Superior temporal gyrus (tissue), 1 donor: ENCODE results near the gene HOXB3.
"Not testable (repeated sequence)": the region's sequence is repeated elsewhere in the genome, so short reads cannot be mapped to it uniquely, and the experiment has no call there.

Experiments used
- DNase-seq: peaks from one replicate; pipeline ENCODE4 v3.0.0-alpha.2; 2016; ENCODE audit errors: extremely low spot score

The HOXB3 gene

DNA sequence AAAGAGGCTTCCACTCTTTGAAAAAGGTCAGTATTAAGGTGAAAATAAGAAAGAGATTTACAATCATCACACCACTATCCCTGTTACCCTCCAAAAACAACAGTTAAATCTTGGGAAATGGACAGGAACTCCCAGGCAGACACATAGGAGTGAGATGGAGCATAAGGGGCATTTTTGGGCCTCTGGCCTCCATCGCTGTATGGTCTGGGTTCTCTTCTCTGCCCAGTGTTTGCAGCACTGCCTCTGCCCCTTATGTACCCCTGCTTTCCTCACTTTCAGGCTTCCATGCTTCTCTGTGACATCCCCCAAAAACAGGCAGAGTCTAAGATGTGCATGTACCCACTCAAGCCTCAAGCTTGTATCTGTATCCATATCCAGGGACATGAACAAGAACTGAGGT, 44.5 kb downstream of the HOXB3 start:
- no peak for DNase-seq

DNA sequence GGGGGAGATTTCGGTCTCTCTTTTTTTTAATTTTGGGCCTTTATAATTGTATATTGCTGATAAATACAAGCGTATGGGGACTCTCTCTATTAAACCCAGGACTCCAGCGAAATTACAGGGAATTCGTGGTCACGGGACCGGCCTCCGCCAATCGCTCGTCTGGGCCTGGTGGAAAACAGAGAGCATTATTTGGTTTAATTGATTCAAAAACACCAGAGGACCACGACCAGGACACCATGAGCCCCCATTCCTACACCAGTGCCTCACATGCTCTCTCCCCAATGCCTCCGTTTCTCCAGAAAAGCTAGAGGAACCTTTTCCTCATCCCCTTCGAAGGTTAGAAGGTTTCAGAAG, 45.0 kb downstream of the HOXB3 start, which contains the start of gene HOXB2:
TSS of gene HOXB2 (minus strand) at position 88 of the 354 bp plus-strand sequence. CDS start 198 bp downstream, outside the sequence.
- no peak for DNase-seq

DNA sequence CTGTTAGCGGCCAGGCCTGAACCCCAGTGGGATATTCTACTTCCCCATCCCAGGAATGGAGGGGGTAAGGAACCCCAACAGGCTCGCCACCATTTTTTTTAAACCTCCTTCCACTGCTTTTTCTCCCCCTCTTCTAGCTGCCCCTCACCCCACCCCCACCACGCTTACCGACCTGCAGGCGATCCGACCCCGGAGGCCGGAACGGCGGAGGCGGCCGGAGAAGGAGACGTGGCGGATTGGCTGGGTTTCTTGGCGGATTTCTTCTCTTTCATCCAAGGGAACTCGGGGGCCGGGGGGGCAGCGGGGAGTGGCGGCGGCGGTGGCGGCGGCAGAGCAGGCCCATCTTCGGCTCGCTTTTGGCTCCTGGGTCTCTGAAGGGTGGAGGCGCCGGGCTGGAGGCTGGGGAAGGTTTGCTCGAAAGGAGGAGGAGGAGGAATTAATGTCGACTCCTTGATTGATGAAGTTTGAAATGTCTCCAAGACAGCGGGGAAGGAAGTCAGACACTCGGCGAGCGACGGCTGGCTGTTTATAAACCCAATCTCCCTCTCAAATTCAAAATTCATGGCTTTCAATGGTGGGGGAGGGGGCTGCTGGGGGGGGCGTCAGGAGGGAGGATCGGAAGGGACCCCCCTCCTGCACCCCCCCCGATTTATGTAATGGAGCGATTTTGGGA, 45.6 kb downstream of the HOXB3 start:
- DNase-seq = no peak

DNA sequence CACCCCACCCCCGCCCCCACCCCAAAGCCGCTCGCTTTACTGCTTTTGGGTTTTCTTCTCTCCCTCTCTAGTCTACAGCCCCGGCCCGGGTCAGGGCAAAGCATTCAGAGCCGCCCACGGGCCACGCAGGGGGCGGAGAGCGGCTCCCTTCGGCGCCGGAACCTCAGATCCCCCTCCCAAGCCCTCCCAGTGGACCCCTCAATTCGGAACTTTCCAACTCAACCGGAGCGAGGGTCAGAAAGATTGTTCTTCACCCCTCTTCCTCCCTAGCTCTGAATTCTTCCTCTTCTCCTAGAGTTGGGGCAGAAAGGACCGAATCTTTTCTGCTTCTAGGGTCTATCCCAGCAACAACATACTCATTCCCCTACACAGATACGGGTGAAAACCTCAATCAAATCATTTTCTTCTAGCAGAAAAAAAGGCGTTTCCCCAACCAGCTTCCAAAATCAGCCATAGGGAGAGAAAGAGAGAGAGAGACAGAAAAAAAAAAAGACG, 46.1 kb downstream of the HOXB3 start:
- DNase-seq = no peak

DNA sequence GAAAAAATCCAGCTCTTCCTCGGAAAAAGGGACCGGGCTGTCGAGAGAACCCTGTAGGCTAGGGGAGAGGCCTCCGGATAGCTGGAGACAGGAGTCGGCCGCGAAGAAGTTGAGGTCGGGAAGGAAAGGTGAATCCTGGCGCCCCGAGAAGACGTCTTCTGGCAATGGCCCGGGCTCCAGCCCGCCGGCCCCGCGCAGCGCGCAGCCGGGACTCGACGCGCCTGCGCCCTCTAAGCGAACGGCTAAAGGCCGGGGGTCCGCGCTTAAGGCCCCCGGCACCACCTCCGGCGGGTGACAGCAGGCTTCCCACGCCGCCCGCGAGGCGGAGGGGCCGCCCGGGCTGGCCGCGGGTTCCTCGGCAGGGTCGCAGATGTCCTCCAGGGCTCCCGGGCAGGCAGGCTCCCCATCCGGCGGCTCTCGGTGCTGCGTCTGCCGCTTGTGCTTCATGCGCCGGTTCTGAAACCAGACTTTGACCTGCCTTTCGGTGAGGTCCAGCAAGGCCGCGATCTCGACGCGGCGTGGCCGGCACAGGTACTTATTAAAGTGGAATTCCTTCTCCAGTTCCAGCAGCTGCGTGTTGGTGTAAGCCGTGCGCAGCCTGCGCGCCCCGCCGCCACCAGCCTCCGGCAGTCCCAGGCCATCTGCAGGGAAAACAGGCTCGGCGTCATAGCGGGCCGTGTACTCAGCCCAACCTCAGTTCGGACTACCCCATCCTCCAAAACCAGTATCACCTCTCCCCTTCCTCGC, 46.8 kb downstream of the HOXB3 start:
- no peak for DNase-seq

DNA sequence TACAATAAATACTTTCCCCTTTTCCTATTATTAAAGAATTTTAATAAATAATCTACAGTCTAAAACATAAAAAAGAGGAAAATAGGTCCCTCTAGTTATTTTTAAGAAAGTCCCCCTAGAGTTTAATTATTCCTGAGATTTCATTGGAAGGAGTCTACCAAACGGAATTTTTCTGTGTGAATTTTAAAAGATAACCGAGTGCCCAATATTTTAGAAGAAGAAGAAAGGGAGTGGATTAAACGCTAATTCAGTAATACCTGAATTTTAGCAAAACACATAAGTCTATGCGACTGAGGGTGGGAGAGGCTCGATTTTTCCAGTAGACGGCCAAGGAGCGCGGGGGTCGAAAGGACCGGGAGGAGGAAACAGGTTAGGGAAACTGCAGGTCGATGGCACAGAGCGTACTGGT, 47.3 kb downstream of the HOXB3 start:
- no peak for DNase-seq

DNA sequence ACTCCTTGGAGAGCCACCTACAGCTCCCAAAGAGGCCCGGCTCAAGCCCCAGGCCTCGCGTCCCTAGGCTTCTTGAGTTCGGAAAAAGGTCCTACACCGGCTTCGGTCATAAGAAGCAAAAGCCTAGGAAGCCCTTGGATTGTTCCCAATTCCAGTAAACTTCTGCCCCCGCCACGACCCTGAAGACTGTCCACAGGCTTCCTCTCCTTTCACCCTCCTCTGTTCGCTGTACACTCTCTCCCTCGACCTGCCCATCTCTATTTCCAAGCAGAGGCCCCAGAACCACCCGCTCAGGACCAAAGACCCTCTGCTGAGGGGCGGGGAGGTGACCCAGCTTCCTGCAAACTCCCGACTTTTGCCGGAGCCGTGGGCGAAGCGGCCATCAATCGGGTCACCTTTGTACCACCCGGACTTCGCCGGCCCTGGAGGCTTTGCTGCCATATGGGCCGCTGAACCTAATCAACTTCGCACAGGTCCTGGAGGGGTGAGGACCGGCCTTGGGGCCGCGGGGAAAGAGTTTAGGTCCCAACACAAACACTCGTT, 47.9 kb downstream of the HOXB3 start:
- DNase-seq = no peak

DNA sequence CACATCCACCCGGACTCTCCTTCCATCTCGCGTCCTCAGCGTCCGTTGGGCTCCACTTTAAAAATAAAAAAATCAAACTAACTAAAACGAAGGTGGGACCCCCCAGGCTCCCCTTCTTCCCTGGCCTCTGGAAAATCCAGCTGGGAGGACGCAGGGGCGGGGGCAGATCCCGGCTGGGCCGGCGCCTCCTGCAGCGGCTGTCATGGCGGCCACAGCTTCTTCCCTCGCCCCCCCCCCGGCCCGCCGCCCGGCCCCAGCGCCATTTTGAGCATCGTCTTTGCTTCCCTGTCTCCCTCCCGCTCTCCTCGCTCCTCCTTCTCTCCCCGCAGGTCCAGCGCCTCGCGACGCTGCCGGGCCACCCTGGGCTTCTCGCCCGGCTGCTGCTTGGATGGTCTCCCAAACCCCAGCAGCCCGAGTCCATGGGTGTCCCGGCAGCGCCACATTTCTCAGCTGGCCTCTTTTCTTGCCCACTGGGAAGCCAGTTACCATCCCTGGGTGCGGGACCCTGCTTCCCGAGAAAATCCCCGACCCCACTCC, 48.4 kb downstream of the HOXB3 start:
- DNase-seq = no peak

DNA sequence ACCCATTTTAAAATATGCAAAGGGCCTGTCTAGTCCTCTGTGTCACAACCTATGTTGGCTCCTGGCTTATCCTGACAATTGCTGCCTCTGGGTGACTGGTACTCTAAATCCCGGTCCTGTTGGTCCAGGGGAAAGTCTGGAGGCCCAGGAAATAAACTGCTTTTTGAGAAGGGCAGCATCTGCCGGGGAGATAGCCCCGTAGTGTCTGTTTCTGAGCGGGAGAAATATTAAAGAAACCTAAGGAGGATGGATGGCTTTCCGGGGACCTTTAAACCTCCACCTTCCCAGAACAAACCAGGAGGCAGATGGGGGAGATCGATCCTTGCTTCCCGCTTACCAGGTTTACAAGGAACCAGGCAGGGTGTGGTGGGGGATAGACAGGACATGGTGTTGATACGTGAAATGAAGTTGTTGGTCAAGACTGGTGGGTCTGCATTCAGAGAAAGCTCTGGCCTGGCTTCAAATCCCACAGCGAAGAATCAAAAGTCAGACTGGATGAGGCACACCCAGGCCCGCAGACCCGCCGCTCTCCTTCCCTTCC, 48.9 kb downstream of the HOXB3 start:
- no peak for DNase-seq

DNA sequence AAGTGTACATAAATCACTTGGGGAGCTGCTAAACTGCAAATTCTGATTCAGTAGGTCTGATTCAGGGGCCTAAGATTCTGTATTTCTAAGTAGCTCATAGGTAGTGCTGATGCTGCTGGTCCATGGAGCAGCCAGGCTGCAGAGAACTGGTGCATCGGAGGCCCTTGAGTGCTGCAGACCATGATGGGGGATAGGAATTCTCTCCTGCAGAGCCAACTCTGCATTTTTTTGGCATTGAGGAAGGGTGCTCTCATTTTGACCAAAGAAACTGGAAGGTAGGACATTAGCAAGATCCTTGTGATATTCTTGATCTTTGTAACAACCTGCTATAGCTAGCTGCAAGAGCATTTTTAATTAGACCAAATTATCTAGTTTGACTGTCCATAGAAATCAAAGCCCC, 49.8 kb downstream of the HOXB3 start:
- DNase-seq = no peak

DNA sequence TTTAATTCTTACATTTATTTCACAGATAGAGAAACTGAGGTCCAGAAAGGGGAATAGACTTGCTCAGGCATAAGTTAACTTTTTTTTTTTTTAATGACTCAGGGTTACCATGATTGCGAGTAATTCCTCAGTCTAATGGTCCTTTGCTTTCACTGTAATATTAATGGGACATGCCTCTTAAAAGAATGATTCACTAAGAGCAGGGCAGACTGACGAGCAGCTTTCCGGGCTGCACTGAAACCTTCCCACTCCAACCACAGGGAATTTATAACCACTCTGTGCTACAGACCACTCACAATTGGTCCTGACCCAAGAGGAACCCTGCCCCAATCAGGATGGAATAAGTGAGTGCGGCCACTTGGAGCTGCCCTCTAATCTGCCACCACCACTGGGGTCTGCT, 50.9 kb downstream of the HOXB3 start:
- no peak for DNase-seq

DNA sequence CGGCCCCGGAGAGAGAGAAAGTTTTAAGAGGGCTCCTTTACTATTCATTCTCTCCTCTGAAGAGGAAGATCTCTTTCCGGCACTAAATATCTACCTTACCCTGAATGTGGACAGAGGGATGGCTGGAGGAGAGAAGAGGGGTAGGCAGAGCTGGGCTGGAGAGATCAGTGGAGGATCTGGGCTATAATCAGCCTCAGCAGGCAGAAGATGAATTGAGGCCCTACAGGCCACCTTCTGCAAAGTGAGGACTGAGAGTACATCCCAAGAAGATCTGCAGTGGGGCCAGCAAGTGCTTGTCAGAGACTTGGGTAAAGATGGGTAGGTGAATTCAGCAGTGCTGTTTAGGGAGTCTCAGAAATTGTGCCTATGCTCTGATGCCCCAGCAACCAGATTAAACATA, 52.7 kb downstream of the HOXB3 start:
- DNase-seq = no peak

DNA sequence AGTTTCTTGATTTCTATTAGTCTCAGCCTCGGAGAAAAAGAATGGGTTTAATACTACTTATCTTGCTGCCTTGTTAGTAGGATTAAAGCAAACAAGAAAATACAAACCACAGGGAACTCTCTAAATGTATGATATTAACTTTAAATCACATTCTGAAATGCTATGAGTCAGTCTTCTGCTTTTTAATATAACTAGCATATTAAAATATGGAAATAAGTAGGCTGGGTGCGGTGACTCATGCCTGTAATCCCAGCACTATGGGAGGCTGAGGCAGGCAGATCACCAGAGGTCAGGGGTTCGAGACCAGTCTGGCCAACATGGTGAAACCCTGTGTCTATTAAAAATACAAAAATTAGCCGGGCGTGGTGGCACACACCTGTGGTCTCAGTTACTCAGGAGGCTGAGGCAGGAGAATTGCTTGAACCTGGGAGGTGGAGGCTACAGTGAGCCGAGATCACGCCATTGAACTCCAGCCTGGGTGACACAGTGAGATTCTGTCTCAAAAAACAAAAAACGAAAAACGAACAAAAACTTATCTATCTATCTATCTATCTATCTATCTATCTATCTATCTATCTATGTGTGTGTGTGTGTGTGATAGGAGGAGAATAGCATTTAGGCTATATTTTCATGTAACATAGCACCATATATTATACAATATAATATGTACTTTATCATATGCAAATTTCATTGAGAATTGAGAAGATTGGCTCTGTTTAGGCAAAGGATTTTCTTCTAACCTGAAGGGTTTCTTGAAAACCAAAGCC, 54.1 kb downstream of the HOXB3 start:
- DNase-seq = not testable (repeated sequence)

DNA sequence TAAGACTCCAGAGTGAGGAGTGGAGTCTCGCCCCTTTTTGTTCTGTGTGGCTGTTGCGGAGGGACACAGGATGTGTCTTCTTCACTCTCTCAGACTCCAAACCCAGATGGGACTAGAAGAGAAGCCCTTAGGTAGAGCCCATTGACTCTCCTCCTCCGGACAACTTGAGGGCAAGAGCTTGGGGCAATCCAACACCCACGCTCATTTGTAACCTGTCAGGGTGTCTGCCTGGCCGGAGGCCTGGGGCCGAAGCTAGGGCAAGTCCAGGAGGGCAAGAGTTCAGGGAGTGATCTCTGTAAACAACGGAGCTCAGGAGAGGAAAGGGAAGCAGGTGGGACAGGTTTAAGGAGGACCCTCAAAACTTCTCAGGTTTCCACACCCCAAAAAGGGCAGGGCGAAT, 57.8 kb downstream of the HOXB3 start:
- no peak for DNase-seq

DNA sequence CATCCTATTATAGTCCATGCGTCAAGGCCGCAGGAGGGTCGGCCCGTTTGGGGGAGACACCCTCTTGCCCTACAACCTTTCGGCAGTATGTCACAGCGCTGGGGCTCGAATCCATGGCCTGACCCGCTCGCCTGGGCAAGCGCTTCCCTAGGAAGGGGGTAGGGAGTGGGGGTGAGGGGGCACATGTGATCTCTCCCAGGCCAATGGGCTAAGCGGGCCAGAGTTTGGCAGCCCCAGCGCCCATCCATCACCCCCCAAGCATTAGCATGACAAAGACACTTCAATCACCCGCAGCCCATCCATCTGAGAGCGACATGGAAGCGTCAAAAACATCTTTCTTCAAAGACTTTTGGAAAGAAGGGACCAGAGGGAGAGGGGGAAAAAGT, 59.2 kb downstream of the HOXB3 start, which contains the start of gene HOXB1:
TSS of gene HOXB1 (minus strand) at position 125 of the 386 bp plus-strand sequence. CDS start at position 18, 107 bp downstream.
- DNase-seq = no peak

DNA sequence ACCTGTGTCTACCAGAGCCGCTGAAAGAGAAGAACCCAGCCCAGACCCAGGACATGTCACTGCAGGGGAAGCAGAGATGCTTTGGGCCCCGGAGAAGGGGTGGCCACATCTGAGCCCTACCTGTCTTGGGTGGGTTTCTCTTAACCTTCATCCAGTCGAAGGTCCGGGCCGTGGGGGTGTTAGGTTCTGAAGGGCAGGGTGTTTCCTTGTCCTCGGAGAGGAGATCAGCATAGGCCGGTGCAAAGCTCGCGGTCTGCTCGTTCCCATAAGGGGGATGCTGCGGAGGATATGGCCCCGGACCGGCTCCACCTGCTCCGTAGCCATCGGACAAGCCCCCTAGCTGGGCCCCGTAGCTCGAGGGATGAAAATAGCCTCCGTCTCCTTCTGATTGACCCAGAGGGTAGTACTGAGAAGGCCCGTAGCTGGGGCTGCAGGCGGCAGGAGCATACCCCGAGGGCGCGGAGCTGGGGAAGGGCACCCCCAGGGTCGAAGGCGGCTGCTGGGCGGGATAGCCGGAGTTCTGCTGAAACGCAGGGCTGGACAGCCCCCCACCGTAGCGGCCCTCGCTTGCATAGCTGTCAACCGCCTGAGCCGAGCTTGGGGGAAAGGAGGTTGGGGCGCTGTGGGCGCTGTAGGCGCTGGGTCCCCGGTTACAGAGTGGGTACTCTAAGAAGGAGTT, 59.7 kb downstream of the HOXB3 start:
- no peak for DNase-seq

DNA sequence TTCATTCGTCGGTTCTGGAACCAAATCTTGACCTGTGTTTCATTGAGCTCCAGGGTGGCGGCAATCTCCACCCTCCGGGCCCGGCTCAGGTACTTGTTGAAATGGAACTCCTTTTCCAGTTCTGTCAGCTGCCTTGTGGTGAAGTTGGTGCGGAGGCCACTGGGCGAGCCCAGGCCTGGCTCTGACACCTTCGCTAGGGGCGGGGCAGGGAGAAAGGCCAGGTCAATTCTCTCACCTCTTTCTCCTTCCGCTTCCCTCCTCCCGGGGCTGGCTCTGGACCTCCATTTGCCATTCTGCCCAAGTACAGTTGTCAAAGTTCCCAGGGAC, 60.4 kb downstream of the HOXB3 start:
- DNase-seq = no peak

DNA sequence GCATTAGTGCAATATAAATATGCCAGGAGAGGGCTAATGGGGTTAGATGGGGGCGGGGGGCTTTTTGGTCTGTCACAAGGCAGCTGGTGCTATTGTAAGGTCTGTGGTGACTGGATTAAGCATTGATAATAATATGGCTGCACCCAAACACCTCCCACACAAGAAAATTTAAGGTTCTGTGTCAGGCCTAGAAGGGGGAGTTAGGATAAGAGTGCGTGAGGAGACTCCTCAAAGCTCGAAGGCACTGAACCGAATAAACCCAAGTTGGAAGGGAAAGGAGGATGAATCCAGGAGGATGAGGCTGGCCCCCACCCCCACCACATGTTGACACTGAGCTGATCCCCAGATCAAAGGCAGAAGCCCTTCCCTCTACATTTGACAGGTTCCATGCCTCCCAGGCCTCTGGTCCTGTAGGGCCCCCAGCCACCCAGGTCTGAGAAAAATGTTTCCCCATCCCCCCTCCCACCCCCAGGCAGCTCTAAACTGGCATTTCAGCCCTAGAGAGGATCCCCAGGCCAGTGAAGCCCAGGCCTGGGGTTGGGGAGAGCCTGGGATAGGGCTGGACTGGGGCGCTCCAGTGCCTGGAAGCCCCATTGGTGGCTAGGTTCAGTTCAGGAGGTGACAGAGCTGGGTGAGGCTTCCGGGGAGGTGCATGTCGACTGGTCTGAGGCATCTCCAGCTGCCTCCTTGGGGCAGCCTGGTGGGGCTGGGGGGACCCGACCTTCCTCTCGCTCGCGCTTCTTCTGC, 60.9 kb downstream of the HOXB3 start:
- DNase-seq = no peak

DNA sequence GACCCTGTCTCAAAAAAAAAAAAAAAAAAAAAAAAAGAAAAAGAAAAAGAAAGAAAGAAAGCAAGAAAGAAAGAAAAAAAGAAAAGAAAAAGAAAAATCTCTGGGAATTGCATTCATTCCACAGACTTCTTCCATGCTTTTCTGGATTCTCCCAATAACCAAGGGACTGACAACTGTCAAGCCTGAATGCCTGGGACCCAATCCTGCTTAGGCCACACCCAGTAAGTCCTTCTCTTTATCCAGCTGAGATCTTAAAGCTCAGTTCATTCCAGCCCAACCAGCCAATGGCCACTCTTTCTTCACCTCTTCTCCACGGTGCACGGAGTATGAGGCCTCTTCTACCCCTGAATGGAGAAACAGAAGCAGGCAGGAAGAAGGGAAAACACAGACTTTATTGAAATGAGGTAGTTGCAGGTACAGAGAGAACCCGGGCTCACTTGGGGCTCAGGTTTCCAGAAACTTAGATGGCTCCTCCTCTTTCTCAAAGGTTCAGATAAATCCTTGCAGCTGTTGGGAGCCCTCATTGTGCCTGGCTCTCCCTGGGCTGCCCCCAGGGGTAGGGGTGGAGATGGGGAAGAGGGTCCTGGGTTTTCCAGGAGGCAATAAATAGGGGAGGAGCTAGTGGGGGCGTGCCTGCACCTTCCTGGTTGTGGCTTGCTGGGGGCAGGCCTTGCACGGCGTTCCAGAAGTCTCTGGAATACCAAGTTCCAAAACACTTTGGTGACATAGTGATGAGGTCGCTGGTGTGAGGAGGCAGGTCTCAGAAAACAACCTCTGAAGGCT, 61.7 kb downstream of the HOXB3 start:
- DNase-seq = no peak

DNA sequence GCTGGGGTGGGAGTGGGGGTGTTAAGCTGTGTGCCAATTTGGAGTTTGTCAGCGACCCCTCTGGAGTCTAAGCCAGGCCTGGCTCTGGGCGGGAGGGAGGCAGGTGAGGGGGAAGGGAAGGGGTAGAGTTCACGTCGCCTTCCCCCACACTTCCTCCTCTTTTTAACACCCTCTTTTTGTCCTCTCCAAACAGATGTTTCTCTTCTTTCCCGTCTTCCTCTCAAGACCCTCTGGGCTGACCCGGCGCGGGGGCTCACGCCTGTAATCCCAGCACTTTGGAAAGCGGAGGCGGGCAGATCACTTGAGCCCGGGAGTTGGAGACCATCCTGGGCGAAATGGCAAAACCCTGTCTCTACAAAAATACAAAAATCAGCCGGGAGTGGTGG, 62.5 kb downstream of the HOXB3 start:
- DNase-seq = no peak
